ENCODE measurements around the gene ADARB1. TPM values are rescaled to one million over a fixed set of nuclear protein-coding genes. Genes with fewer than 3 reads are reported as not detected.

Gene ADARB1
- polyA plus RNA-seq, 3 donors, result 0.40 to 2.6 (median 1.0) TPM

DNA sequence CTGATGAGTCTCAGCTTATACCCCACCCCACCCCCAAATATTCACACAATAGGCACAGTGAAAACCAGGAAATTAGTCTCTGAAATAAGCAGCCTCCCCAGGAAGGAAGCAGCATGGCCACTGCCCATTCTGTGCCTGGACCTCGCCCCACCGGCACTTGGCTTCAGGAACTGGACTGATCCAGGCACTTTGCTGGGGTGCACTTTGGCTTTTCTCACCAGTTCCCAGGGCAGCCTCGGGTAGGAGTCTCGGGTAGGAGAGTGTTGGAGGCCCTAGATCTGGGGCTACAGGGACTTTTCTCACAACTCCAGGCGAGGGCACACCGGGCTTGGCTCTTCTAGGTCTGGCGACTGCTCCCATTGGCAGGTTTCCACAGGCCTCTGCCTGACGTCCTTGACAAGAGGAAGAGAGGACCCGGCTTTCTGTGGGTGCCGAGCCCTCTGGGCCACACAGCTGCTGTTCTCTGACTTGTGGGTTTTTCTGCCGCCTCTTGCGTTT lies 18.7 kb downstream of the ADARB1 start:
- Mint-ChIP-seq H3K4me1 (peaks cover 16% of the 10 kb centered on the region), H3K4me3 (no peak overlapping the region), H3K27ac (no peak overlapping the region), H3K9me3 (no peaks in the 10 kb centered on the region), H3K27me3 (ENCODE audit: low read depth in 3 of 3) (peaks cover 2 to 9% (median 4%) of the 10 kb centered on the region in 3 donors), H3K36me3 (no peaks in the 10 kb centered on the region)
- no peak overlapping the region for H3K27ac ChIP-seq (ENCODE audit: low read depth in 1 of 2, low read length in 2 of 2)
- intact Hi-C loops (cut with micrococcal nuclease), result no loop called here
- TF ChIP-seq, protein P1, sequence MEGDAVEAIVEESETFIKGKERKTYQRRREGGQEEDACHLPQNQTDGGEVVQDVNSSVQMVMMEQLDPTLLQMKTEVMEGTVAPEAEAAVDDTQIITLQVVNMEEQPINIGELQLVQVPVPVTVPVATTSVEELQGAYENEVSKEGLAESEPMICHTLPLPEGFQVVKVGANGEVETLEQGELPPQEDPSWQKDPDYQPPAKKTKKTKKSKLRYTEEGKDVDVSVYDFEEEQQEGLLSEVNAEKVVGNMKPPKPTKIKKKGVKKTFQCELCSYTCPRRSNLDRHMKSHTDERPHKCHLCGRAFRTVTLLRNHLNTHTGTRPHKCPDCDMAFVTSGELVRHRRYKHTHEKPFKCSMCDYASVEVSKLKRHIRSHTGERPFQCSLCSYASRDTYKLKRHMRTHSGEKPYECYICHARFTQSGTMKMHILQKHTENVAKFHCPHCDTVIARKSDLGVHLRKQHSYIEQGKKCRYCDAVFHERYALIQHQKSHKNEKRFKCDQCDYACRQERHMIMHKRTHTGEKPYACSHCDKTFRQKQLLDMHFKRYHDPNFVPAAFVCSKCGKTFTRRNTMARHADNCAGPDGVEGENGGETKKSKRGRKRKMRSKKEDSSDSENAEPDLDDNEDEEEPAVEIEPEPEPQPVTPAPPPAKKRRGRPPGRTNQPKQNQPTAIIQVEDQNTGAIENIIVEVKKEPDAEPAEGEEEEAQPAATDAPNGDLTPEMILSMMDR (IDR thresholded peaks at IDR 0.05), result no peak
- no peaks in the 10 kb centered on the region for H3K9me3 ChIP-seq (replicated peaks in 1 of 2; ENCODE audit: control insufficient read depth in 1 of 2, insufficient read depth in 1 of 2, low read length in 2 of 2)
- no peak overlapping the region for H2AFZ ChIP-seq (ENCODE audit: insufficient read depth, low read depth, low read length, poor library complexity, severe bottlenecking)
- H3K4me3 ChIP-seq (replicated peaks in 1 of 3; ENCODE audit: low read depth in 2 of 3, low read length in 3 of 3), result no peak overlapping the region
- no peak overlapping the region for H3K4me2 ChIP-seq (replicated peaks; ENCODE audit: extremely low read depth, low read length, poor library complexity, severe bottlenecking)
- no peak for DNase-seq
- no peak overlapping the region for H3K9ac ChIP-seq (ENCODE audit: insufficient read depth, low read length, poor library complexity, severe bottlenecking)
- no peaks in the 10 kb centered on the region for H3K36me3 ChIP-seq (replicated peaks in 1 of 2; ENCODE audit: control insufficient read depth in 1 of 2, insufficient read depth in 2 of 2, low read length in 2 of 2)
- 32% methylated on average over 12 of the region's 12 CpGs for WGBS (ENCODE audit: insufficient coverage)
- H3K27me3 ChIP-seq (ENCODE audit: control insufficient read depth in 2 of 2, insufficient read depth in 2 of 2, low read length in 2 of 2), result no peaks in the 10 kb centered on the region
- no peaks in the 10 kb centered on the region for H3K79me2 ChIP-seq (ENCODE audit: insufficient read depth, low read length)
- no peaks in the 10 kb centered on the region for H4K20me1 ChIP-seq (ENCODE audit: insufficient read depth, low read length)
- H3K4me1 ChIP-seq (ENCODE audit: control insufficient read depth in 1 of 2, insufficient read depth in 2 of 2, low read length in 2 of 2), result peaks cover 6 to 8% of the 10 kb centered on the region in 2 donors

- H3K9me3 Mint-ChIP-seq, result no peaks in the 10 kb centered on the region
- no peak for DNase-seq
- Histone ChIP-seq H3K9ac (ENCODE audit: insufficient read depth, low read length, poor library complexity, severe bottlenecking) (no peak overlapping the region), H3K27me3 (ENCODE audit: control insufficient read depth in 2 of 2, insufficient read depth in 2 of 2, low read length in 2 of 2) (no peaks in the 10 kb centered on the region), H3K9me3 (replicated peaks in 1 of 2; ENCODE audit: control insufficient read depth in 1 of 2, insufficient read depth in 1 of 2, low read length in 2 of 2) (no peaks in the 10 kb centered on the region), H2AFZ (ENCODE audit: insufficient read depth, low read depth, low read length, poor library complexity, severe bottlenecking) (no peak overlapping the region), H3K27ac (ENCODE audit: low read depth in 1 of 2, low read length in 2 of 2) (no peak overlapping the region), H3K79me2 (ENCODE audit: insufficient read depth, low read length) (no peaks in the 10 kb centered on the region), H3K4me1 (ENCODE audit: control insufficient read depth in 1 of 2, insufficient read depth in 2 of 2, low read length in 2 of 2) (peaks cover 6 to 8% of the 10 kb centered on the region in 2 donors), H3K36me3 (replicated peaks in 1 of 2; ENCODE audit: control insufficient read depth in 1 of 2, insufficient read depth in 2 of 2, low read length in 2 of 2) (no peaks in the 10 kb centered on the region), H3K4me2 (replicated peaks; ENCODE audit: extremely low read depth, low read length, poor library complexity, severe bottlenecking) (no peak overlapping the region), H3K4me3 (replicated peaks in 1 of 3; ENCODE audit: low read depth in 2 of 3, low read length in 3 of 3) (no peak overlapping the region), H4K20me1 (ENCODE audit: insufficient read depth, low read length) (no peaks in the 10 kb centered on the region)
- TF ChIP-seq, protein P1 (IDR thresholded peaks at IDR 0.05), result no peak
- H3K36me3 Mint-ChIP-seq, result no peaks in the 10 kb centered on the region
- peaks cover 4 to 9% (median 4%) of the 10 kb centered on the region in 3 donors for H3K27me3 Mint-ChIP-seq (ENCODE audit: low read depth in 3 of 3)
- no peak overlapping the region for H3K4me3 Mint-ChIP-seq
- H3K27ac Mint-ChIP-seq, result no peak overlapping the region
- intact Hi-C loops (cut with micrococcal nuclease), result no loop called here
- 78% methylated on average over 4 of the region's 7 CpGs for WGBS (ENCODE audit: insufficient coverage)
- H3K4me1 Mint-ChIP-seq, result peaks cover 19% of the 10 kb centered on the region
These were observed 20.0 kb downstream of the ADARB1 start for GRCh38 chr21:45094412-45094811.

Measured in CD14-positive monocyte (primary cell).